Endodermal cell (in vitro differentiated cells): ENCODE results near the gene DNAJC8. TPM values are rescaled to one million over a fixed set of nuclear protein-coding genes. Genes with fewer than 3 reads are reported as not detected.

Experiments
- DNase-seq: peaks from one replicate; pipeline ENCODE4 v3.0.0-alpha.2; 2017
- H3K27ac ChIP-seq: 2 replicates; pipeline ENCODE4 v1.5.1; 2013; ENCODE audit warnings: mild to moderate bottlenecking, low read depth, low read length, moderate library complexity
- H3K27me3 ChIP-seq: 2 replicates; pipeline ENCODE4 v1.6.1; 2013; ENCODE audit warnings: mild to moderate bottlenecking, low read length, moderate library complexity; ENCODE audit not compliant: insufficient read depth, control insufficient read depth, poor library complexity, severe bottlenecking
- H3K36me3 ChIP-seq: 2 replicates; pipeline ENCODE4 v1.7.0; 2013; ENCODE audit warnings: mild to moderate bottlenecking, low read length, moderate library complexity; ENCODE audit not compliant: control insufficient read depth, insufficient read depth
- H3K4me1 ChIP-seq: one replicate; pipeline ENCODE4 v1.7.0; 2013; ENCODE audit warnings: low read length; ENCODE audit not compliant: control insufficient read depth, insufficient read depth
- H3K4me3 ChIP-seq: 2 replicates; pipeline ENCODE4 v1.5.1; 2013; ENCODE audit warnings: mild to moderate bottlenecking, low read length, moderate library complexity
- H3K9ac ChIP-seq: 2 replicates; pipeline ENCODE4 v1.6.1; 2013; ENCODE audit warnings: mild to moderate bottlenecking, low read length, moderate library complexity; ENCODE audit not compliant: poor library complexity, severe bottlenecking; ENCODE audit errors: extremely low read depth
- H3K9me3 ChIP-seq: 2 replicates; pipeline ENCODE4 v1.6.1; 2013; ENCODE audit warnings: mild to moderate bottlenecking, low read length, moderate library complexity; ENCODE audit not compliant: control insufficient read depth
- H3K27ac Mint-ChIP-seq: 2 replicates; pipeline ENCODE4 v1.8.0; 2020; ENCODE audit warnings: mixed read lengths
- H3K27me3 Mint-ChIP-seq: 2 replicates; pipeline ENCODE4 v1.8.0; 2021; ENCODE audit warnings: mild to moderate bottlenecking, mixed read lengths; ENCODE audit not compliant: insufficient read depth
- H3K36me3 Mint-ChIP-seq: 2 replicates; pipeline ENCODE4 v1.8.0; 2020; ENCODE audit warnings: low read depth, mixed read lengths
- H3K4me1 Mint-ChIP-seq: 2 replicates; pipeline ENCODE4 v1.8.0; 2020; ENCODE audit warnings: mixed read lengths
- H3K4me3 Mint-ChIP-seq: 2 replicates; pipeline ENCODE4 v1.8.0; 2020; ENCODE audit warnings: mild to moderate bottlenecking, moderate library complexity, mixed read lengths
- H3K9me3 Mint-ChIP-seq: 2 replicates; pipeline ENCODE4 v1.8.0; 2020; ENCODE audit warnings: mild to moderate bottlenecking, mixed read lengths
- WGBS, 2 experiments: methylation state at CpG; one replicate each; pipeline versions ENCODE4 v1.1.5 to v1.1.7; 2013; ENCODE audit warnings: missing lambda C conversion rate in 2 of 2, mixed read lengths in 1 of 2; ENCODE audit not compliant: insufficient coverage in 1 of 2, insufficient read length in 1 of 2; 5-methylcytosine and 5-hydroxymethylcytosine counted together
- total RNA-seq, 2 donors: library from RNA; stranded (reverse); fragmentation: NEBNext Ultra II Directional in 1 of 2; extraction: Animal tissue kit (Norgen Biotek cat#: 25700) in 1 of 2; gene quantifications; 2 replicates in 1 of 2; 3 replicates in 1 of 2; pipeline ENCODE4 v1.2.1, GENCODE V29; 2021
- TF ChIP-seq, protein P1 (sequence below): fragments of 200-600 bp; sonication (generic); conservative IDR thresholded peaks from 2 replicates; pipeline ENCODE4 v1.5.0; 2021; ENCODE audit warnings: antibody characterized with exemption, mild to moderate bottlenecking

The DNAJC8 gene
- total RNA-seq, 2 donors from 2014 or later, result 122 to 144 TPM

DNA sequence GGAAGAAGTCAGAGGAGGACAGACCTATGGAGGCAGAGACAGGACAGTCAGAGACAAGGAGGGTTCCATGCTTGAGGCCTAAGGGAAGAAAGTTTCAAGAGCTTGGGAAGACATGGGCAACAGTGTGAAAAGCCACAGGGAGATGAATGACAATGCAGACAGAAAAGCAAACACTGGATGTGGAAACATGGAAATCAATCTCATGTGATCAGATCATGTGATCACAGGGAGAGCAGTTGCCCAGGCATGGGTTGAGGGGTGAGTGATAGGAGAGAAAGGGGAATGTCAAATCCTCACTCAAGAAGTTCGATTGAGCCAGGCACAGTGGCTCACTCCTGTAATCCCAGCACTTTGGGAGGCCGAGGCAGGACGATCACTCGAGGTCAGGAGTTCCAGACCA lies 73.6 kb downstream of the DNAJC8 start:
- no peaks in the 10 kb centered on the region for H3K27me3 Mint-ChIP-seq
- Histone ChIP-seq H3K9me3 (no peaks in the 10 kb centered on the region), H3K27ac (no peak overlapping the region), H3K4me1 (peaks cover 8% of the 10 kb centered on the region), H3K27me3 (no peaks in the 10 kb centered on the region), H3K36me3 (no peaks in the 10 kb centered on the region), H3K4me3 (no peak overlapping the region), H3K9ac (no peak overlapping the region)
- H3K27ac Mint-ChIP-seq, result no peak overlapping the region
- H3K9me3 Mint-ChIP-seq, result no peaks in the 10 kb centered on the region
- no peak overlapping the region for H3K4me3 Mint-ChIP-seq
- WGBS, 2 experiments, result 91 to 92% methylated on average over 4 of the region's 4 CpGs
- H3K4me1 Mint-ChIP-seq, result peaks cover 15% of the 10 kb centered on the region
- H3K36me3 Mint-ChIP-seq, result no peaks in the 10 kb centered on the region
- no peak for DNase-seq
- TF ChIP-seq, protein P1, sequence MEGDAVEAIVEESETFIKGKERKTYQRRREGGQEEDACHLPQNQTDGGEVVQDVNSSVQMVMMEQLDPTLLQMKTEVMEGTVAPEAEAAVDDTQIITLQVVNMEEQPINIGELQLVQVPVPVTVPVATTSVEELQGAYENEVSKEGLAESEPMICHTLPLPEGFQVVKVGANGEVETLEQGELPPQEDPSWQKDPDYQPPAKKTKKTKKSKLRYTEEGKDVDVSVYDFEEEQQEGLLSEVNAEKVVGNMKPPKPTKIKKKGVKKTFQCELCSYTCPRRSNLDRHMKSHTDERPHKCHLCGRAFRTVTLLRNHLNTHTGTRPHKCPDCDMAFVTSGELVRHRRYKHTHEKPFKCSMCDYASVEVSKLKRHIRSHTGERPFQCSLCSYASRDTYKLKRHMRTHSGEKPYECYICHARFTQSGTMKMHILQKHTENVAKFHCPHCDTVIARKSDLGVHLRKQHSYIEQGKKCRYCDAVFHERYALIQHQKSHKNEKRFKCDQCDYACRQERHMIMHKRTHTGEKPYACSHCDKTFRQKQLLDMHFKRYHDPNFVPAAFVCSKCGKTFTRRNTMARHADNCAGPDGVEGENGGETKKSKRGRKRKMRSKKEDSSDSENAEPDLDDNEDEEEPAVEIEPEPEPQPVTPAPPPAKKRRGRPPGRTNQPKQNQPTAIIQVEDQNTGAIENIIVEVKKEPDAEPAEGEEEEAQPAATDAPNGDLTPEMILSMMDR, result no peak

DNA sequence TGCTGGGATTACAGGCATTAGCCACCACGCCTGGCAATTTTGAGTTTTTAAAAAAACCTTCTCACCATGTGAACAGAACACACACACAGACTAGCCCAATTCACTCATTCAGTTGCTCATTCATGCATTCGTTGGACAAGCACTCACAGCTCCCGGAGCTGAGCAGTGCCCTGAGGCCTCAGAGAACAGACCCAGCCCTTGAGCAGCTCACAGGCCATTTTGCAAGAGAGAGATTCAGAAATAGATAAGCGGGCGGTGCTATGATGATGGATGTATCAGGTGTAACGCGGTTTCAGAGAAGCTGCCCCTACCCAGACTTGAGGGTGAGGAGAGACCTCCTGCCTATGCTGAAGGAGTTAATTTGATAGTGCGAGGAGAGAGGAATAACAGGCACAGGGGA lies 74.9 kb downstream of the DNAJC8 start:
- no peak overlapping the region for H3K4me3 ChIP-seq
- no peaks in the 10 kb centered on the region for H3K36me3 ChIP-seq
- no peak overlapping the region for H3K27ac ChIP-seq
- H3K9me3 ChIP-seq, result no peaks in the 10 kb centered on the region
- H3K9ac ChIP-seq, result no peak overlapping the region
- no peak for DNase-seq
- no peaks in the 10 kb centered on the region for H3K27me3 ChIP-seq
- Mint-ChIP-seq H3K9me3 (no peaks in the 10 kb centered on the region), H3K36me3 (no peaks in the 10 kb centered on the region), H3K27me3 (no peaks in the 10 kb centered on the region), H3K4me3 (no peak overlapping the region), H3K4me1 (peaks cover 4% of the 10 kb centered on the region), H3K27ac (no peak overlapping the region)
- WGBS, 2 experiments, result 93 to 97% methylated on average over 7 to 8 of the region's 8 CpGs
- TF ChIP-seq, protein P1, result no peak
- H3K4me1 ChIP-seq, result no peaks in the 10 kb centered on the region

DNA sequence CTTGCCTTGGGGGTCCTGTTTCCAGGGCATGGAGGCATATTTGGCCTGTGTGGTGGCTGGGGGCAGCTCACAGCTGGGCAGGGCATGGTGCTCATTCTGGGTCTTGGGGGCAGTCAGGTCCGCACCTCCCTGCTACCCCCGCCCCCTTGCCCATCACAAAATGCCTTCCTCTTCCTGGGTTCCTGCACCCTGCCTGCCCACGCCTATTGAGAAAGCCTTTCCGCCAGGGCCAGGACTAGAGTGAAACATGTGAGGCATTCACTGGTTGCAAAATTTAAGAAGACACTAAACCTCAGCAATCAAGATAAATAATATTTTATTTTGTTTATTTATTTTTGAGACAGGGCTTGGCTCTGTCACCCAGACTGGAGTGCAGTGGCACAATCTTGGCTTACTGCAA lies 76.0 kb downstream of the DNAJC8 start:
- WGBS, 2 experiments, result 80 to 93% methylated on average over 1 to 4 of the region's 4 CpGs
- DNase-seq, result no peak

More for the DNA sequence above, 76.0 kb downstream of the DNAJC8 start:
- no peak overlapping the region for H3K9ac ChIP-seq
- TF ChIP-seq, protein P1, result no peak
- peaks cover 3% of the 10 kb centered on the region for H3K4me1 Mint-ChIP-seq
- H3K27me3 ChIP-seq, result no peaks in the 10 kb centered on the region
- no peak overlapping the region for H3K4me3 ChIP-seq
- H3K27ac Mint-ChIP-seq, result no peak overlapping the region
- H3K36me3 Mint-ChIP-seq, result no peaks in the 10 kb centered on the region
- H3K4me3 Mint-ChIP-seq, result no peak overlapping the region
- no peaks in the 10 kb centered on the region for H3K27me3 Mint-ChIP-seq
- H3K4me1 ChIP-seq, result no peaks in the 10 kb centered on the region
- no peak overlapping the region for H3K27ac ChIP-seq
- no peaks in the 10 kb centered on the region for H3K36me3 ChIP-seq
- no peaks in the 10 kb centered on the region for H3K9me3 Mint-ChIP-seq
- no peaks in the 10 kb centered on the region for H3K9me3 ChIP-seq
